Neuron (in vitro differentiated cells): ENCODE data around the gene PRAME.
"Not testable (repeated sequence)": the region's sequence is repeated elsewhere in the genome, so short reads cannot be mapped to it uniquely, and the experiment has no call there.

Source experiments
- H2AFZ ChIP-seq: one replicate; pipeline ENCODE4 v1.6.1; 2013; ENCODE audit warnings: low read depth, mild to moderate bottlenecking, inconsistent platforms, low read length, moderate library complexity
- H3K27me3 ChIP-seq: one replicate; pipeline ENCODE4 v1.6.1; 2013; ENCODE audit warnings: low read length; ENCODE audit not compliant: insufficient read depth
- H3K36me3 ChIP-seq: one replicate; pipeline ENCODE4 v1.6.1; 2013; ENCODE audit warnings: low read length; ENCODE audit not compliant: insufficient read depth
- H3K4me1 ChIP-seq: one replicate; pipeline ENCODE4 v1.6.1; 2013; ENCODE audit warnings: low read length; ENCODE audit not compliant: insufficient read depth
- H3K4me3 ChIP-seq: 2 replicates; pipeline ENCODE4 v1.5.1; 2013; ENCODE audit warnings: mild to moderate bottlenecking, low read length, moderate library complexity
- H3K9me3 ChIP-seq: one replicate; pipeline ENCODE4 v1.6.1; 2013; ENCODE audit warnings: low read length

The PRAME gene, protein sequence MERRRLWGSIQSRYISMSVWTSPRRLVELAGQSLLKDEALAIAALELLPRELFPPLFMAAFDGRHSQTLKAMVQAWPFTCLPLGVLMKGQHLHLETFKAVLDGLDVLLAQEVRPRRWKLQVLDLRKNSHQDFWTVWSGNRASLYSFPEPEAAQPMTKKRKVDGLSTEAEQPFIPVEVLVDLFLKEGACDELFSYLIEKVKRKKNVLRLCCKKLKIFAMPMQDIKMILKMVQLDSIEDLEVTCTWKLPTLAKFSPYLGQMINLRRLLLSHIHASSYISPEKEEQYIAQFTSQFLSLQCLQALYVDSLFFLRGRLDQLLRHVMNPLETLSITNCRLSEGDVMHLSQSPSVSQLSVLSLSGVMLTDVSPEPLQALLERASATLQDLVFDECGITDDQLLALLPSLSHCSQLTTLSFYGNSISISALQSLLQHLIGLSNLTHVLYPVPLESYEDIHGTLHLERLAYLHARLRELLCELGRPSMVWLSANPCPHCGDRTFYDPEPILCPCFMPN

DNA sequence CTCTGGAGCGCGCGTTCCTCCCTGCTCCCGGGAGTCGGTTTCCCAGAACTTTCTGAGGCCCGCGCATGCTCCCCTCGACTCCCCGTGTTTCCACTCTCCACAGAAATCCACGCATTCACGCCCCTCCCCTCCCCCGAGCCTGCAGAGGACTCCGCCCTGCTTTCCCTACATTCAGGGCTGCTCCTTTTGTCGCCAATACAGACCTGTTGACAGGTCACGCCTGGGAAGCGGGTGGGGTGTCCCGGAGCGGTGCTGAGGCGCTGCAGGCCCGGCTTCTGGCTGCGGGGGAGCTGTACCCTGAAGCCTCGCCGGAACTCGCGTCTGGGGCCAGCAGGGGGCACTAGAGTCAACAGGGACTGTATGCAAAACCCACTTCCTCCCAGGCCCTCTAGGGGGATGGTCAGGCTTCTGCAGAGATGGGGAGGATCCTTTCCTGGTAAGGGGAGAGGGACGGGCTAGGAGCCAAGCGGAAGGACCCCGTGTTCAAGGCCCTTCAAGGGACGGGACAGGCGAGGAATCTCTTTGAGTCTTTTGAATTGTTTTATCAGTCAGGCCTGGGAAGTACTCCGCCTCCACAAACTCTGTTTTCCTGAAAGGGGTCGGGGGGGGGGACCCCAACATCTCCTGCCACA is at the start of gene PRAME:
Gene PRAME, minus strand, starts transcription at position 294 of the 632 bp plus-strand sequence. CDS start 2,433 bp downstream, outside the sequence.
- Histone ChIP-seq H3K4me3 (no peak within 1 kb of the TSS), H3K9me3 (no peaks in the 10 kb centered on the region), H3K4me1 (no peaks in the 10 kb centered on the region), H3K27me3 (peaks cover 7% of the 10 kb centered on the region), H3K36me3 (no peaks in the 10 kb centered on the region), H2AFZ (no peak within 1 kb of the TSS)

DNA sequence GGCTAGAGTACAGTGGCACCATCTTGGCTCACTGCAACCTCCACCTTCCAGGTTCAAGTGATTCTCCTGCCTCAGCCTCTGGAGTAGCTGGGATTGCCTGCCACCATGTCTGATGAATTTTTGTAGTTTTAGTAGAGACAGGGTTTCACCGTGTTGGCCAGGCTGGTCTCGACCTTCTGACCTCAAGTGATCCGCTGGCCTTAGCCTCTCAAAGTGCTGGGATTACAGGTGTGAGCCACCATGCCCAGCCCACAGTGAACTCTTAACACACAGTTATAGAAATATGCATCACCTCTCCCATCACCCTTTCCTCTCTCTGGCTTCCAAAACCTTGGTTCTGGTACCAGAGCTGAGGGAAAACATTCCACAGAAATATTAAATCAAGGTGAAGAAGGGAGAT is 49.0 kb upstream of the PRAME start:
- H2AFZ ChIP-seq, H3K27me3 ChIP-seq, H3K4me1 ChIP-seq, H3K36me3 ChIP-seq, H3K4me3 ChIP-seq, H3K9me3 ChIP-seq: not testable (repeated sequence)

DNA sequence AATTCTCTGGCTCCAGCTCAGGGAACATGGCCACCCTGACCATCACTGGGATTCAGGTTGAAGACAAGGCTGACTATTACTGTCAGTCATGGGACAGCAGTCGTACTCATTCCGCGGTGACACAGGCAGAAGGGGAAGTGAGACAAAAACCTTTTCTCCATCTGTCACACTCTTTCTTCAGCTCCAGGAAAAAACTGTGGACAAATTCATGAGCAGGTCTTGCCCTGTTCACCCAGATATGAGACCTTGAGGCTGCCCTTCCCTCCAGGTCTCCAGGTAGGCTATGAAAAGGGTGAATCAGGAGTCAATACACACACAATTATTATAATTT is 46.0 kb upstream of the PRAME start:
- H3K4me3 ChIP-seq, result no peak overlapping the region
- H3K4me1 ChIP-seq, result no peaks in the 10 kb centered on the region
- H2AFZ ChIP-seq, result no peak overlapping the region
- H3K36me3 ChIP-seq, result no peaks in the 10 kb centered on the region
- H3K9me3 ChIP-seq, result no peaks in the 10 kb centered on the region
- H3K27me3 ChIP-seq, result no peaks in the 10 kb centered on the region

DNA sequence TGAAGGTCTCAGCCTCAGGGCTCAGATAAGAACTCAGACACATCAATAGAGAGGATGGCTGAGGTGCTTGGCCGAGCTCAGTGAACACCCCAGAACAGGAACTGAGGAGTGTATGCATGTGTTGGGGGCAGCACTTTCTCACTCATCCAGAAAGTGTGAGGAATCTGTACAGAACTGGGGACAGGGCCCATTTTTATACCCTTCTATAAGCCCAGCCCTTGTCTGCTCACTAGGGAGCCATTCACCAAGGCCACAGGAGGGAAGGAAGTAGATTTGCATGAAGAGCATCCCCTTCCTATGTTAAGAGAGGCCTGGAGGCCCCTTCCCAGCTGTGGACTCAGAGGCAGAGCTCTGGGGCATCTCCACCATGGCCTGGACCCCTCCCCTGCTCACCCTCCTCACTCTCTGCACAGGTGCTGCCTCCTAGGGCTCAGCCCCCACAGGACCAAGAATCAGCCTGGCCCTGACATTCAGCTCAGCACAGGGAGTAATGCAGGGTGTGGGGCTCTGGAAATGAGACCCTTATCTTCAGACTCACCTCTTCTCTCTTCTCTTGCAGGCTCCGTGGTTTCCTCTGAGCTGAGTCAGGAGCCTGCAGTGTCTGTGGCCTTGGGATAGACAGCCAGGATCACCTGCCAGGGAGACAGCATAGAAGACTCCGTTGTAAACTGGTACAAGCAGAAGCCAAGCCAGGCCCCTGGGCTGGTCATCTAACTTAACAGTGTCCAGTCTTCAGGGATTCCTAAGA is 45.4 kb upstream of the PRAME start:
- Histone ChIP-seq H3K4me3 (no peak overlapping the region), H3K9me3 (no peaks in the 10 kb centered on the region), H2AFZ (no peak overlapping the region), H3K4me1 (no peaks in the 10 kb centered on the region), H3K27me3 (no peaks in the 10 kb centered on the region), H3K36me3 (no peaks in the 10 kb centered on the region)

DNA sequence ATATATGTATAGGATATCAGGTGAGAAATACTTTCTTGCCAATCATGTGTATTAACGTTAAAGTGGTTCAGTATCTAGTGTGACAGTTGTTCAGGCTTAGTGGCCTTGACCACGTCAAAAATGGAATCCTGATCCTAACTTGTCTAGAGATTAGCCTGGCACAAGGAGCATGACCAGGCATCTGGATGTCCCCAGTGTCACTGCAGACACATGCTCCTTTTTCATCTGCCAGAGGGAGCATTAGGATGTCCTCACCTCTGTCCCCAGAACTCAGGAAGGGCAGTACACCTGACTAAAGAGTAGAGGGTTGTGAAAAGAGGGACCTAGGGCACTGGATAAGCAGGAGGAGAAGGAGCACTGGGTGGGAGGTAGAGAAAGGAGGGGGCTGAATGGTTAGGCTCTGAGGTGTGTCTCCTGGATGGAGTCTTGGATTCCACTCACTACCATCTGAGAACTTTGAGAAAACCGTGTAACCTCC is 44.4 kb upstream of the PRAME start:
- H3K4me1 ChIP-seq, result no peaks in the 10 kb centered on the region
- H2AFZ ChIP-seq, result no peak overlapping the region
- H3K36me3 ChIP-seq, result no peaks in the 10 kb centered on the region
- no peaks in the 10 kb centered on the region for H3K27me3 ChIP-seq
- no peak overlapping the region for H3K4me3 ChIP-seq
- H3K9me3 ChIP-seq, result no peaks in the 10 kb centered on the region

DNA sequence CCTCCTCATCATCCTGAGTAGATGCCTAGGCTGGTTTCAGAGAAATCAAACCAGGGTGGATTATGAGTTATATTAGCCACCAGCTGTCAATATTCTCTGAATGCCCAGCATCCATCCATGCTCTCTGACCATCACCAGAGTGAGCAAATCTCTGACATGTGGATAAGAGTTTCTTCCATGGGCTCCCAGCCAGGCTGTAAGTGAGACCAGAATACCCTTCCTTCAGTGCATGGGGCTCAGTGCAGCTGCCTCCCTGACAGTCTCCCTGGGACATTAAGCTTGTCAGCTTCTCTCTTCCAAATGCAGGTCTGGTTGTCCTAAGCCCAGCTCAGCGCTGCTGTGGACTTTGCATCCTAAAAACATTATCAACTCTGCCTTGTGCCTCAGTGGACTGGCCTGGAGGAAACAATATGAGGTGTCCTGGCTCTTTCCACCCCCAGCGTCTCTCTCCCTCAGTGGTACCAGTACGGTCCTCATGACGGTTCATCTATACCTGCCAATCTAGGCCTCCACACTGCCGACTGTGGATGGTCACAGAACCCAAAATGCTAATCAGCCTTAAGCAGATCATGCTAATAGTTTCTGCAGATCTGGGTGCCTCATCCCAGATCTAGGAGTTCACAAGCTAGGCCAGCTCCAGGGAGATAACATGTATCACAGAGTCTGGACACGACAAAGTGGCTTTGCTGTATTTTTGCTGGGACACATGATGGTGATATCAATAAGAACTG is 41.6 kb upstream of the PRAME start:
- Histone ChIP-seq H3K27me3 (no peaks in the 10 kb centered on the region), H2AFZ (no peak overlapping the region), H3K4me1 (no peaks in the 10 kb centered on the region), H3K9me3 (no peaks in the 10 kb centered on the region), H3K4me3 (no peak overlapping the region), H3K36me3 (no peaks in the 10 kb centered on the region)

DNA sequence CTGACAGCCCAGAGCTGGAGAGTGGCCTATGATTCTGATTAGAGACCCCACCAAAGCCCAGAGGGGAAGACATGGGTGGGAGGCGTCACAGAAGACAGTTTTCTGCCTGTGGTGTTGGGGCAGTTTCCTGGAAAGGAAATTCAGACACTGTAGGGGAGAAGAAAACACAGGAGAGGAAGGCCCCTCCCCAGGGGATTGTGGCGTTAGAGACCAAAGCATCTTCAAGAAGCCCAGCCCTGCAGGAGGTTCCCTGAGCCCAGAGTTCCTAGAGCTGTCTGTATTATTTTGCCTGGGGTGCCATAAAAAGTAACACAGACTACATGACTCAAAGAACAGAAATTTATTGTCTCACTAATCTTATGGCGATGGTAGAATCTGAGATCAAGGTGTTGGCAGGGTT is 40.2 kb upstream of the PRAME start:
- H3K27me3 ChIP-seq, result no peaks in the 10 kb centered on the region
- H3K36me3 ChIP-seq, result no peaks in the 10 kb centered on the region
- H3K9me3 ChIP-seq, result no peaks in the 10 kb centered on the region
- no peak overlapping the region for H3K4me3 ChIP-seq
- no peak overlapping the region for H2AFZ ChIP-seq
- H3K4me1 ChIP-seq, result no peaks in the 10 kb centered on the region

DNA sequence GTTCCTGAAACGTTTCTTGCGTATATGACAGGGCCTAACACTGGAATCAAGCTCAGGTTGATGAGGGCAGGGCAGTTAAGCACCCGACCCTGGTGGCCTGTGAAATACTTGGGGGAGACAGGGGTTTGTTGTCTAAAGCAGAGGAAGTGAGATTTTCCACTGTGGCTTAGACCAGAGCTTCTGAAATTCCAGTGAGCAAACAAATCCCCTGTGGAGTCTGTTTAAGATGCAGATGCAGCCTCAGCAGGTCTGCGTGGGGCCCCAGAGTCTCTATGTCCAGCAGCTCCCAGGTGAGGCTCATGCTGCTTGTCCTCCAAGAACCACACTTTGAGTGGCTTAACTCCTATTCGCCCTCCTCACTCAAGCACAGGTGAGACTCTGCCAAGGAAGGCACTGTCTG is 39.1 kb upstream of the PRAME start:
- Histone ChIP-seq H3K27me3 (no peaks in the 10 kb centered on the region), H3K4me3 (no peak overlapping the region), H3K9me3 (no peaks in the 10 kb centered on the region), H3K4me1 (no peaks in the 10 kb centered on the region), H2AFZ (no peak overlapping the region), H3K36me3 (no peaks in the 10 kb centered on the region)

DNA sequence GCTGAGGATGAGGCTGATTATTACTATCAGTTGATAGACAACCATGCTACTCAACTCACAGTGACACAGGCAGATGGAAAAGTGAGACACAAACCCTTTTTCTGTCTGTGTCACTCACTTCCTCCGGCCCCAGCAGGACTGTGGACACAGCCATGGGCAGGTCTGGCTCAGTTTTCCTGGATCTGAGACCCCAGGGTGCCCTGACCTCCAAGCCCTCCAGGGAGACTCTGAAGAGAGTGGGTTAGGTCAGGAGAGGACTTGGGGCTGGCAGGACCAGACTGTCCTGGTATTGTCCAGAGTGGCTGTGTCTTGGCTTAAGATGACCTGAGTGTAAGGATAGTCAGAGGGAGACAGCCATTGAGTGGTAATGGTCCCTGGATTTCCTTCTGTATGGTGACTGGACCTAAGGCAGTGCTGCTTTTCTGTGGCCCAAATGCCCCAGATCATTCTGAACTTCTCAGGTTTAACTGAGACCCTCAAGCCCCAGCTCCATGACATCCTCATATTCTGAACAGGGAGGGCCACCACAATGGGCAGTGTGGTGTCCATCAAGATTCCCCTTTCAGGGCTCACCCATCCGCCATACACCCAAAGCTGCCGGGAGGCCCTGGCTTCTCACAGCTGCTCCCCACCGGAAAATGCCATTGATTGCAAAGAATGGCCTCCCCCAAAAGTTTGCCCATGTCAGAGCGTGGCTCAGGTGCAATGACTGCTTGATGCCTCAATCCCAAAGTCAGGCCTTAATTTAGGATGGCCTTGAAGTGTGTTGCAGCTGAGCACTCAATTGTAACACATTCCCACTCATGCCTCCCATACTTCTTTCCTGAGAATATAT is 36.2 kb upstream of the PRAME start:
- Histone ChIP-seq H3K9me3 (no peaks in the 10 kb centered on the region), H2AFZ (no peak overlapping the region), H3K4me1 (no peaks in the 10 kb centered on the region), H3K36me3 (no peaks in the 10 kb centered on the region), H3K27me3 (no peaks in the 10 kb centered on the region), H3K4me3 (no peak overlapping the region)

DNA sequence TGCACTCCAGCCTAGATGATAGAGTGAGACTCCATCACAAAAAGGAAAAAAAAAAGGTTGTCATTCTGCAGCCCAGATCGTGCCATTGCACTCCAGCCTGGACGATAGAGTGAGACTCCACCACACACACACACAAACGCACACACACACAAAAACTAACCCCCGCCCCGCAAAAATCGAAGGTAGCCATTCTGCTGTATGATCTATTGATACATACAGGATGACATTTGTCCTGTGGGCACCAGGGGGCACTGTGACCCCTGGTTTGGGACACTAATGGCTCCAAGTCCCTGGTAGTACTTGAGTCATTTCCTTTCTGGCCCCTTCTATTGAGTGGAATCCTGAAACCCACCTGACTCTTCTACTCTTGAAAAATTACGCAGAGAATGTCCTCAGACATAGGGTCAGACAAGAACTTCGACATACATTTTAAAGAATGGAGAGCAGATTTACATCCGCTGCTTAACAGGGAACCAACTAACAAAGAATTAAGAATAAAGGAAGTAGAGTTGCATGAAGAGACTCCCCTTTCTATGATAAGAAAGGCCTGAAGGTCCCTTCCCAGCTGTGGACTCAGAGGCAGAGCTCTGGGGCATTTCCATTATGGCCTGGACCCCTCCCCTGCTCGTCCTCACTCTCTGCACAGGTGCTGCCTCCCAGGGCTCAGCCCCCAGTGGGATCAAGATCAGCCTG is 35.0 kb upstream of the PRAME start:
- H3K36me3 ChIP-seq, result no peaks in the 10 kb centered on the region
- no peaks in the 10 kb centered on the region for H3K9me3 ChIP-seq
- no peaks in the 10 kb centered on the region for H3K4me1 ChIP-seq
- no peak overlapping the region for H3K4me3 ChIP-seq
- no peak overlapping the region for H2AFZ ChIP-seq
- H3K27me3 ChIP-seq, result no peaks in the 10 kb centered on the region

DNA sequence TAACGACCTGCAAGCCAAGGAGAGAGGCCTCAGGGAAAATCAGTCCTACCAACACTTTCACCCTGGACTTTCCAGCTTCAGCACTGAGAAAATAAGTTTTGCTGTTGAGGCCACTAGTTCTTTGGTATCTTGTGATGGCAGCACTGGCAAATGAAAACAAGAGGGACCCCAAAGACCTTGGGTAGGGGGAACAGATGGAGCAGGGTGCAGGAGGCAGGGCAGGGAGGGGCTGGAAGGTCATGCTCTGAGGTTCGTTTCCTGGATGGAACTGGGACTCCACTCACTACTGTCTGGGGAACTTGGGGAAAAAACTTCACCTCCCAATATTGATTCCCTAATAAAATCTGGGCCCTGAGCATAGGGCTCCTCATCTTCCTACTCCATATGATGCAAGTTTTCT is 34.2 kb upstream of the PRAME start:
- Histone ChIP-seq H2AFZ (no peak overlapping the region), H3K36me3 (no peaks in the 10 kb centered on the region), H3K4me3 (no peak overlapping the region), H3K9me3 (no peaks in the 10 kb centered on the region), H3K27me3 (no peaks in the 10 kb centered on the region), H3K4me1 (no peaks in the 10 kb centered on the region)
